ENCODE data around the gene RIMBP2.

- no peak for TF ChIP-seq EZH2 (IDR thresholded peaks at IDR 0.05; ENCODE audit: low read length)
- TF ChIP-seq CTCF (optimal IDR thresholded peaks at IDR 0.05 in 1 of 3, IDR thresholded peaks at IDR 0.05 in 1 of 3, conservative IDR thresholded peaks at IDR 0.05 in 1 of 3; ENCODE audit: extremely low read depth in 1 of 3, insufficient read depth in 2 of 3, low read length in 3 of 3), result no peak
Measured at GRCh38 chr12:130489293-130489692, 226.8 kb downstream of the RIMBP2 start.
